ENCODE data around the gene PSMB3. TPM values are rescaled to one million over a fixed set of nuclear protein-coding genes. Genes with fewer than 3 reads are reported as not detected.

The PSMB3 gene
- total RNA-seq, 1 experiment from 2014 or later = 346 TPM

- Histone ChIP-seq H3K4me3 (replicated peaks in 1 of 2; ENCODE audit: low read depth in 1 of 2, low read length in 2 of 2) (peak overlapping the region; percentile 99 to 100), H3K4me1 (ENCODE audit: control insufficient read depth in 1 of 2, insufficient read depth in 2 of 2, low read length in 2 of 2) (peaks cover 33 to 64% of the 10 kb centered on the region in 2 experiments), H3K4me2 (ENCODE audit: low read length) (peak overlapping the region; percentile 94), H3K9me2 (ENCODE audit: insufficient read depth) (no peaks in the 10 kb centered on the region), H3K9ac (ENCODE audit: low read length) (peak overlapping the region; percentile 93), H3K36me3 (ENCODE audit: control insufficient read depth in 1 of 2, insufficient read depth in 2 of 2, low read length in 2 of 2) (peaks cover 0 to 4% of the 10 kb centered on the region in 2 experiments; a peak in 1 of 4 replicates), H3K79me2 (ENCODE audit: insufficient read depth, low read length) (peaks cover 69% of the 10 kb centered on the region), H3K27ac (ENCODE audit: low read depth, low read length) (peak overlapping the region; percentile 100), H3K27me3 (ENCODE audit: insufficient read depth, low read length) (no peaks in the 10 kb centered on the region), H2AFZ (ENCODE audit: low read depth, low read length, poor library complexity, severe bottlenecking) (no peak overlapping the region), H3K9me3 (ENCODE audit: control insufficient read depth in 1 of 2, insufficient read depth in 1 of 2, low read depth in 1 of 2, low read length in 2 of 2) (no peaks in the 10 kb centered on the region), H4K20me1 (ENCODE audit: insufficient read depth) (no peaks in the 10 kb centered on the region)
- CTCF ChIA-PET = interaction anchor here (1.1 to 1.8 kb wide), 2 partner anchors 12 to 14 kb away, joined by 3 to 5 read pairs; no protein-coding TSS in a partner anchor
- BruUV-seq (replicated peaks) = no TSS peak
- no peak for TF ChIP-seq ELF1 (IDR thresholded peaks at IDR 0.05; ENCODE audit: borderline replicate concordance, low read depth)
- TF ChIP-seq POLR2AphosphoS5 (IDR thresholded peaks at IDR 0.05; ENCODE audit: low read depth, low read length) = no peak
- no peak for TF ChIP-seq ATF3 (IDR thresholded peaks at IDR 0.05)
- no peak for TF ChIP-seq ZFX (IDR thresholded peaks at IDR 0.05)
- no peak for TF ChIP-seq CTCF (IDR thresholded peaks at IDR 0.05 in 2 of 3, conservative IDR thresholded peaks at IDR 0.05 in 1 of 3; ENCODE audit: borderline replicate concordance in 1 of 3, insufficient read depth in 1 of 3, low read depth in 2 of 3, low read length in 2 of 3)
- no peak for TF ChIP-seq MAX (IDR thresholded peaks at IDR 0.05)
- no peak for TF ChIP-seq CEBPB (IDR thresholded peaks at IDR 0.05; ENCODE audit: low read depth)
- no peak for TF ChIP-seq FOSL1 (IDR thresholded peaks at IDR 0.05; ENCODE audit: low read depth)
- no peak for TF ChIP-seq POLR2A (IDR thresholded peaks at IDR 0.05; ENCODE audit: borderline replicate concordance, extremely low read depth, insufficient read depth, insufficient read length)
- no peak for TF ChIP-seq TCF7L2 (IDR thresholded peaks at IDR 0.05; ENCODE audit: borderline replicate concordance, extremely low read depth, insufficient read depth, insufficient read length)
- no peak for TF ChIP-seq EZH2 (IDR thresholded peaks at IDR 0.05)
- no peak for TF ChIP-seq SRF (IDR thresholded peaks at IDR 0.05; ENCODE audit: low read depth)
- no peak for TF ChIP-seq YY1 (IDR thresholded peaks at IDR 0.05; ENCODE audit: extremely low read depth, insufficient replicate concordance, low read depth, low read length)
- no peak for TF ChIP-seq JUND (IDR thresholded peaks at IDR 0.05)
- ATAC-seq = no peak
- intact Hi-C loops (cut with micrococcal nuclease) = no loop called here
- RAD21 ChIA-PET (ENCODE audit: low non-redundant PET in 1 of 2, low total read pairs in 2 of 2, uncharacterized antibody in 2 of 2, unreplicated experiment in 2 of 2) = no interaction called here
- no peak for DNase-seq (ENCODE audit: low read depth, low spot score)
- POLR2A ChIA-PET = interaction anchor here (1.2 kb wide), 1 partner anchor 122 kb away, joined by 5 read pairs; no protein-coding TSS in a partner anchor
Measured at GRCh38 chr17:38748892-38749222, 3.7 kb upstream of the PSMB3 start.

All from HCT116 (cell line).